HG03521 (cell line): ENCODE data around the gene DCXR.

Experiments used
- ATAC-seq: cut with Tn5 transposase; IDR thresholded peaks from one replicate; pipeline ENCODE4 v1.9.1; 2021; ENCODE audit warnings: mild to moderate bottlenecking, moderate library complexity; ENCODE audit not compliant: unreplicated experiment

Gene DCXR

GRCh38 chr17:82013772-82014321 lies 23.6 kb downstream of the DCXR start:
- no peak for ATAC-seq

GRCh38 chr17:82013341-82013740 lies 24.2 kb downstream of the DCXR start:
- ATAC-seq = no peak

- no peak for ATAC-seq
Observed at GRCh38 chr17:82012640-82013295, 24.7 kb downstream of the DCXR start.

- ATAC-seq = no peak
Observed at GRCh38 chr17:82012261-82012639, 25.2 kb downstream of the DCXR start.

GRCh38 chr17:82011617-82012187 lies 25.8 kb downstream of the DCXR start:
- ATAC-seq = no peak

GRCh38 chr17:82010575-82011525 lies 26.6 kb downstream of the DCXR start:
- no peak for ATAC-seq

- no peak for ATAC-seq
Observed at GRCh38 chr17:82009413-82009812, 28.1 kb downstream of the DCXR start.

- no peak for ATAC-seq
Observed at GRCh38 chr17:82008941-82009405, 28.5 kb downstream of the DCXR start.

GRCh38 chr17:82008258-82008940 lies 29.1 kb downstream of the DCXR start:
- ATAC-seq = no peak

GRCh38 chr17:82007495-82008257 lies 29.8 kb downstream of the DCXR start:
- ATAC-seq = no peak

GRCh38 chr17:82007228-82007494 lies 30.3 kb downstream of the DCXR start:
- no peak for ATAC-seq

- ATAC-seq = no peak
Observed at GRCh38 chr17:82006468-82007227, 30.8 kb downstream of the DCXR start.

GRCh38 chr17:82005701-82006348 lies 31.7 kb downstream of the DCXR start:
- ATAC-seq = no peak

GRCh38 chr17:82004517-82005455 lies 32.7 kb downstream of the DCXR start:
- no peak for ATAC-seq

- no peak for ATAC-seq
Observed at GRCh38 chr17:82003411-82004381, 33.8 kb downstream of the DCXR start.

GRCh38 chr17:82001571-82002056 lies 35.9 kb downstream of the DCXR start:
- no peak for ATAC-seq
